ENCODE results near the gene C15orf39.
"Not testable (repeated sequence)": the region's sequence is repeated elsewhere in the genome, so short reads cannot be mapped to it uniquely, and the experiment has no call there.

C15orf39 gene

GRCh38 chr15:75219507-75219929, 17.8 kb downstream of the C15orf39 start:
- Mint-ChIP-seq H3K4me1 (peaks cover 11% of the 10 kb centered on the region), H3K27ac (peak overlapping the region; percentile 94)
- not testable (repeated sequence) for H3K4me3 Mint-ChIP-seq, H3K36me3 Mint-ChIP-seq, H3K27me3 Mint-ChIP-seq, H3K9me3 Mint-ChIP-seq
- ATAC-seq (ENCODE audit: low read depth) (peak; percentile 81), DNase-seq (ENCODE audit: low spot score in 2 of 2) (peak in 1 of 2 donors; percentile 35)

DNA sequence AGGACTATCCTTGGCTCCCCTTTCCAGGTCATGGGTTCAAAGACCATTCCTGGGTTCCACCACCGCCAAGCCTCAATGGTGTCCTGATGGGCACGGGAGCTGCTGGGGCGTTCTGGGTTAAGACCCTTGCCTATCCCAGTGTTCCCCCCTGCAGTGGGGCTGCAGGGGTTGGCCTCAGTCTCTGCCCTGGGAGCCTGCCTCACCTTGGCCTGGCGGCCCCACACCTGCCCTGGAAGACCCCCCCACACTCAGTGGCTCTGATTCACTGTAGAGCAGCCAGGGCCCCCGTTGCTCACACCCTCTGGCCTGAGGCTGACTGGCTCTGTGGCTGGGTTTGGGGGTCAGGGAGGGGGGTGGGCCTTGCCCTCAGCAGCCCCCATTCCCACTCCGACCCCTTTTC, 22.0 kb downstream of the C15orf39 start:
- no peak for DNase-seq (ENCODE audit: low spot score in 2 of 2)
- H3K4me1 Mint-ChIP-seq: peaks cover 11% of the 10 kb centered on the region
- no peaks in the 10 kb centered on the region for H3K9me3 Mint-ChIP-seq
- H3K36me3 Mint-ChIP-seq: no peaks in the 10 kb centered on the region
- H3K4me3 Mint-ChIP-seq: no peak overlapping the region
- no peak for ATAC-seq (ENCODE audit: low read depth)
- H3K27me3 Mint-ChIP-seq: peaks cover 3% of the 10 kb centered on the region
- H3K27ac Mint-ChIP-seq: no peak overlapping the region

GRCh38 chr15:75224281-75224680, 22.6 kb downstream of the C15orf39 start:
- peaks cover 3% of the 10 kb centered on the region for H3K27me3 Mint-ChIP-seq
- no peaks in the 10 kb centered on the region for H3K36me3 Mint-ChIP-seq
- no peak overlapping the region for H3K27ac Mint-ChIP-seq
- no peaks in the 10 kb centered on the region for H3K9me3 Mint-ChIP-seq
- H3K4me1 Mint-ChIP-seq: peaks cover 9% of the 10 kb centered on the region
- no peak overlapping the region for H3K4me3 Mint-ChIP-seq
- ATAC-seq (ENCODE audit: low read depth) (no peak), DNase-seq (ENCODE audit: low spot score in 2 of 2) (no peak)

GRCh38 chr15:75225102-75225836, 23.6 kb downstream of the C15orf39 start:
- H3K4me1 Mint-ChIP-seq; H3K36me3 Mint-ChIP-seq; H3K9me3 Mint-ChIP-seq; H3K4me3 Mint-ChIP-seq; DNase-seq (ENCODE audit: low spot score in 2 of 2); ATAC-seq (ENCODE audit: low read depth); H3K27ac Mint-ChIP-seq; H3K27me3 Mint-ChIP-seq: not testable (repeated sequence)

GRCh38 chr15:75225951-75226732, 24.5 kb downstream of the C15orf39 start:
- Mint-ChIP-seq H3K9me3 (no peaks in the 10 kb centered on the region), H3K27ac (no peak overlapping the region), H3K4me1 (peaks cover 5% of the 10 kb centered on the region), H3K27me3 (peaks cover 3% of the 10 kb centered on the region), H3K4me3 (no peak overlapping the region), H3K36me3 (no peaks in the 10 kb centered on the region)
- ATAC-seq (ENCODE audit: low read depth) (no peak), DNase-seq (ENCODE audit: low spot score in 2 of 2) (no peak)

DNA sequence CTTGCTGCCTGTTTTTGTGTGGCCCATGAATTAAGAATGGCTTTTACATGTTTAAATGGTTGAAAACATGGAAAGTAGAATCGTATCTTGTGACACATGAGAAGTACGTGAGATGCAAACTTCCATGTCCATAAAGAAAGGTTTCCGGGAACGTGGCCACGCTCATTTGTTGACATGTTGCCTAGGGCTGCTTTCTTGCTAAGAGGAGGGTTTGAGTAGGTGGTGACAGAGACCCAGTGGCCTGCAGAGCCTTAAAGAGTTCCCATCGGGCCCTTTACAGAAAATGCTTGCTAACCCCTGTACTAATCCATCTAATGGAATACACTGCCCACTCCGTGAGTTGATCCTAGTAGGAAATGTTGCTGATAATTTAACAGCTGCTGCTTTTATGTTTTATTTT, 25.4 kb downstream of the C15orf39 start:
- not testable (repeated sequence) for H3K27ac Mint-ChIP-seq; ATAC-seq (ENCODE audit: low read depth); H3K4me3 Mint-ChIP-seq; DNase-seq (ENCODE audit: low spot score in 2 of 2); H3K9me3 Mint-ChIP-seq; H3K27me3 Mint-ChIP-seq; H3K4me1 Mint-ChIP-seq; H3K36me3 Mint-ChIP-seq

DNA sequence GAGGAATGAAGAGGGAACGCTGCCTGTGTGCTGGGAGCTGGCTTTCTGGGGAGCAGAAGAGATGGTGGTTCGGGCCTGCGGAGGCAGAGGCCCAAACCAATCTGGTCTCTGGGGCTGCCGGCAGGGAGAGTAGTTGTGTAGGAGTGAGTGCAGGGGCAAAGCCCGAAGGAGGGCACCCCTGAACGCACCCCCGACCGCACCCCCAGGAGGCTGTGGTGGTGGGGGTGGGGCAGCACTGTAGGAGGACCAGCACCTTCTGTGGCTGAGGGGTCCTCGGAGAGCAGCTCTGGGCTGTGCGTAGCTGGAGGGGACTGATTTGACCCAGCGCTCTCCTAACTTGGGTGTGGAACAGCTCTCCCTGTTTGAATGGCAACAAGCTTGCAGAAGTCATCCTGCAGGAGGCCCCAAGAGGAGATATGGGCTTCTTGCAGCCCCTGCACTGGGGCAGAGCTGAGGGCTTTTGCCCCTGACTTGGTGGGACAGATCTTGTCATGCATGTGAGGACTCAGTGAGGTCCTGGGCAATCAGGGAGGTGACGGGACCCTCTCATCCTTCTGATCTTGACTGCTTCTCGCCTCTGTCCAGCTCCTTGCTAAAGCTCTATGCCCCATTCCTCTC, 26.1 kb downstream of the C15orf39 start:
- Mint-ChIP-seq H3K27me3 (peaks cover 13% of the 10 kb centered on the region), H3K4me1 (peaks cover 7% of the 10 kb centered on the region), H3K4me3 (no peak overlapping the region), H3K27ac (no peak overlapping the region), H3K9me3 (no peaks in the 10 kb centered on the region), H3K36me3 (no peaks in the 10 kb centered on the region)
- no peak for DNase-seq (ENCODE audit: low spot score in 2 of 2)
- ATAC-seq (ENCODE audit: low read depth): no peak

- Mint-ChIP-seq H3K27ac (no peak overlapping the region), H3K27me3 (peaks cover 13% of the 10 kb centered on the region), H3K9me3 (no peaks in the 10 kb centered on the region), H3K36me3 (no peaks in the 10 kb centered on the region), H3K4me3 (no peak overlapping the region), H3K4me1 (peaks cover 7% of the 10 kb centered on the region)
- DNase-seq (ENCODE audit: low spot score in 2 of 2): no peak
- no peak for ATAC-seq (ENCODE audit: low read depth)
Measured at GRCh38 chr15:75228787-75229186, 27.1 kb downstream of the C15orf39 start.

- Mint-ChIP-seq H3K27ac (no peak overlapping the region), H3K36me3 (no peaks in the 10 kb centered on the region), H3K4me3 (no peak overlapping the region), H3K9me3 (no peaks in the 10 kb centered on the region), H3K4me1 (peaks cover 7% of the 10 kb centered on the region), H3K27me3 (peaks cover 13% of the 10 kb centered on the region)
- ATAC-seq (ENCODE audit: low read depth) (no peak), DNase-seq (ENCODE audit: low spot score in 2 of 2) (no peak)
Measured at GRCh38 chr15:75229191-75230015, 27.7 kb downstream of the C15orf39 start.

GRCh38 chr15:75230016-75230343, 28.3 kb downstream of the C15orf39 start:
- H3K4me1 Mint-ChIP-seq: peaks cover 7% of the 10 kb centered on the region
- no peaks in the 10 kb centered on the region for H3K9me3 Mint-ChIP-seq
- peaks cover 14% of the 10 kb centered on the region for H3K27me3 Mint-ChIP-seq
- DNase-seq (ENCODE audit: low spot score in 2 of 2) (no peak), ATAC-seq (ENCODE audit: low read depth) (no peak)
- H3K36me3 Mint-ChIP-seq: no peaks in the 10 kb centered on the region
- H3K27ac Mint-ChIP-seq: no peak overlapping the region
- H3K4me3 Mint-ChIP-seq: no peak overlapping the region

DNA sequence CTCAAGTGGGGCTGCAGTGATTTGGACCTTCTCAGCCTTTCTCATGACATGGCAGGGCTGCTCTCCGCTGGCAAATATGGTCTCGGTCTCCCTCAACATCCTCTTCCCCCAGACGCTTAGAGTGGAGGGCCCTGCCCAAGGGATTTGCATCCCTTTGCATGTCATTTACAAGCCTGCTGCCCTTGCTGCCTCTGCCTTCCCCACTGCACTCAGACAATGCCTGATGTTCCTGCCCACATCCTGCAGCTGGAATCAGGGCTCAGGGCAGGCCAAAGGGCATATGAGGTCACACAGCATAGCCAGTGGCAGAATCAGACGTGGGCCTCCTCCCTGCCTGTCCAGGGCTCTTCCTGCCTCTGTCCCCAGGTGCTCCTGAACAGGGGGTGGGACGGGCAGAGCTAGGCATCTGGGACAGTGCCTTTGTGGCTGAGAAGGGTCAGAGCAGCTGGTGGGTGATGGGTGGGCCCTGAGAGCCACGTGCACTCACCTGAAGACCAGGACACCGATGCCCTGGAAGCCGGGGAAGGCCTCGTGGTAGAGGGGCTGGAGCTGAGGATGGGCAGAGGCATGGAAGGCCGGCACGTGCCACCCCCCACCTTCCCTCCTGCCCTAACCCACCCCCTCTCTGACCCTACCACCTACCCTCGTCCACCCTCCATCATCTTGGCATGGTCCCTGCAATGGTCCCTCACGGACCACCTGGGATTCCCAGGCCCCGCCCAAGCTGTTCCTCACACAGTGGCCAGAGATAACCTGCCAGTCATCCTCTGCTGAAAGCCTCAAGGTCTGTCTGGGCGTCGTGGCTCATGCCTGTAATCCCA, 29.1 kb downstream of the C15orf39 start:
- Mint-ChIP-seq H3K4me1 (peaks cover 7% of the 10 kb centered on the region), H3K4me3 (no peak overlapping the region), H3K27me3 (peaks cover 14% of the 10 kb centered on the region), H3K36me3 (no peaks in the 10 kb centered on the region), H3K9me3 (no peaks in the 10 kb centered on the region), H3K27ac (no peak overlapping the region)
- ATAC-seq (ENCODE audit: low read depth): peak; percentile 27
- DNase-seq (ENCODE audit: low spot score in 2 of 2): no peak

DNA sequence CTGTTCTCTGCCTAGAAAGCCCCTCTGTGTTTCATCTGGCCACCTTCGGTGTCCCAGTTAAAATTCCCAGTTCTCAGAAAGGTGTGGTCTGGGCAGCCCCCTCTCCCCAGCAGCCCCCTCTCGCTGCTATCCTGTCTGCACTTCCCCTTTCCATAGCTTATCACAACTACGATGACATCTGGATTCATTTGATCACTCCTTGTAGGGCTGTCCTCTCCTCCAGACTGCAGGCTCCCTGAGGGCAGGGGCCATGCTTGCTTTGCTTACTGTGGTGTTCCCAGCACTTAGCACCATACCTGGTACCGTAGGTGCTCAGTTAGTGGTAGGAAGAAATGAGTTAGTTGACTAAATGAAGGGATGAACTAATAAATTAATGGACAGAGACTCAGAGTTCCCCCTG, 30.2 kb downstream of the C15orf39 start:
- H3K4me3 Mint-ChIP-seq: no peak overlapping the region
- no peak for DNase-seq (ENCODE audit: low spot score in 2 of 2)
- ATAC-seq (ENCODE audit: low read depth): no peak

DNA sequence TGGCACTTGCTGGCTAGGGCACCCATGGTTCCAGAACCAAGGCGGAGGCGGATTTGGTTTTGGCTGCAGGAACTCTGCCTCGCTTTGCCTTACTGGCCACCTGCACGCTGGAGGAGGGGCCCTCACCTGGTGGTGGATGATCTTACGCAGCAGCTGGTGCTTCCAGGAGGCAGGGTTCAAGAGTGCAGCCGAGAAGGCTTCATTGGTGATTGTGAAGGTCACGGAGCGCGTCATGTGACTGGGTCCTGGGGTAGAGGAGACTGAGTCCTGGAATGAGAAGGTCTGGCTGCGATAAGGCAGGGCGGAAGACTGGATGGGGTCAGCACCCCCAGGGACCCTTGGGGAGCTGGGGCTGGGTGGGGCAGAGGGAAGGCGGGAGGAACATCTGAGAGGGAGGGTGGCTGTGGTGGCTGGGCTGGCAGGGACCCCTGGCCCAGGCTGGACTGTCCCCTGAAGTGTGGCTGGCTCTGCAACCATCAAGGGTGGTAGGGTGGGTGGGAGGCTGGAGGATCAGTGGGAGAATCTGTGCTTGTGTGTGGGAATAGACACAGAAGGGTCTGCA, 30.7 kb downstream of the C15orf39 start:
- H3K9me3 Mint-ChIP-seq: no peaks in the 10 kb centered on the region
- H3K4me1 Mint-ChIP-seq: peaks cover 7% of the 10 kb centered on the region
- DNase-seq (ENCODE audit: low spot score in 2 of 2) (no peak), ATAC-seq (ENCODE audit: low read depth) (no peak)
- H3K27me3 Mint-ChIP-seq: peaks cover 14% of the 10 kb centered on the region
- no peaks in the 10 kb centered on the region for H3K36me3 Mint-ChIP-seq
- H3K4me3 Mint-ChIP-seq: no peak overlapping the region
- no peak overlapping the region for H3K27ac Mint-ChIP-seq

More for the DNA sequence above, 30.2 kb downstream of the C15orf39 start:
- H3K27ac Mint-ChIP-seq: no peak overlapping the region
- H3K9me3 Mint-ChIP-seq: no peaks in the 10 kb centered on the region
- peaks cover 14% of the 10 kb centered on the region for H3K27me3 Mint-ChIP-seq
- peaks cover 7% of the 10 kb centered on the region for H3K4me1 Mint-ChIP-seq
- no peaks in the 10 kb centered on the region for H3K36me3 Mint-ChIP-seq
